NCI-H460 (cell line): ENCODE measurements around the gene NOVA2. TPM values are rescaled to one million over a fixed set of nuclear protein-coding genes. Genes with fewer than 3 reads are reported as not detected.

Experiments used
- DNase-seq: peaks from one replicate; pipeline ENCODE4 v3.0.0-alpha.2; 2016; ENCODE audit warnings: low read depth; ENCODE audit errors: extremely low read depth
- polyA plus RNA-seq: library from polyadenylated mRNA; depleted of rRNA; stranded (reverse); fragments of >200 nt; gene quantifications from 2 replicates; pipeline ENCODE4 v1.2.3, GENCODE V29; 2014; cell fraction: nucleus; rRNA removed
- total RNA-seq: library from RNA; depleted of rRNA; stranded (reverse); fragments of >200 nt; shearing (Covaris generic); gene quantifications from 2 replicates; pipeline ENCODE4 v1.2.3, GENCODE V29; 2014; rRNA removed

The NOVA2 gene
- total RNA-seq, result 0.06 TPM in 1 of 2 replicates, not detected in the other
- polyA plus RNA-seq, result not detected in 2 replicates

DNA sequence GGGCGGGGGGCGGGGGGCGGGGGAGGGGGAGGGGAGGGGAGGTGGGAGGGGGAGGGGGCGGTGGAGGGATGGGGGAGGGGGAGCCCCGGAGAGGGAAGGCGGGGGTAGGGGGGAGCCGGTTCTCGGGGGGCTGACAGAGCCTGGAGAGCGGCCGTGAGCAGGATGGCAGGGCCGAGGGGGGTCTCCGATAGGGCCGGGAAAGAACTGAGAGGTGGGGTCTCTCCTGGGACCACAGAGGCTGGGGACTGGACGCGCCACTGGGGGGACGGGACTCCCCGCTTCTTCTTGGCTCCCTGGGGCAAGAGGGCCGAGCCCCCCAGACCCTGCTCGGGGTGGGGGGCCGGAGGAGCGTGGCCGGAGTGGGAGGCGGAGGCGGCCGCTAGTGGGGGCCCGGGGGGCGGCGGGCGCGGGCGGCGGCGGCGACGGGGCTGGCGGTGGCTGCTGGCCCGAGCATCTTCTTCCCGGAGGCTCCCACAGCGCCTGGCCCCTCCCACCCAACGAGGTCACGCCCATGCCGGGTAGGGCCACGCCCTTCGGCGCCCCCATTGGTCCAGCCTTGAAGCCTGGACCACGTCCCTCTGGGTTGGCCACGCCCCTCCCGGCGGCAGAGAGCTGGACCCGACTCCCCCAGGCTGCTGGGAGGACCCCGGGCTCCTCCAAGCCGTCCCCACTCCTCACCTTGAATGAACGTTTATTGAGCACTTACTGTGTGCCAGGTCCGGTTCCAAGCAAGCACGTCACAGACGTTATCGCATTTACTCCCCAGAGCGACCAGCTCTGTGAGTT is at the start of gene NOVA2:
Gene NOVA2, minus strand, starts transcription at position 313 of the 786 bp plus-strand sequence. CDS start 514 bp downstream, outside the sequence.
- peak; percentile 56 for DNase-seq

DNA sequence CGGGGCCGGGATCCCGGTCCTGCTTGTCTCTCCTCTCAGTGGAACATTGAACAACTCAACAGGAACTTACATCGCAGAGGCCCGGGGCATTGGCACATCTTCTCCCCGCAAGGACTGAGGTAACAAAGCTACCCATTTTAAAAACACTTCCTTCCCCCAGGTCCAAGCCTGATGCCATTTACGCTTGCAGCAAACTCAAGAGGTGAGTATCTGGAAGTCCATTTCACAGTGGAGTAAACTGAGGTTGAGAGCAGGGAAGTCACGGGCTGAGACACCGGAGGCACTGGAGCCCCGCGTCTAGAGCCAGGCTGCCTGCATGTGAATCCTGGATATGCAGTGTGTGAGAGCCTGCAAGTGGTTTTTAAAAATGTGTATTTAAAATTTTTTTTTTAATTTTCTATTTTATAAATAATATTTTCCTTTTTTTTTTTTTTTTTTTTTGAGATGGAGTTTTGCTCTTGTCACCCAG is 49.7 kb upstream of the NOVA2 start:
- no peak for DNase-seq

- no peak for DNase-seq
These were observed 49.0 kb upstream of the NOVA2 start, which contains the start of gene PGLYRP1 for GRCh38 chr19:46022431-46023310. TSS of gene PGLYRP1 (minus strand) at chr19:46023053. CDS start at chr19:46023021, 32 bp downstream.

GRCh38 chr19:46022061-46022430 is 48.4 kb upstream of the NOVA2 start:
- DNase-seq, result no peak

DNA sequence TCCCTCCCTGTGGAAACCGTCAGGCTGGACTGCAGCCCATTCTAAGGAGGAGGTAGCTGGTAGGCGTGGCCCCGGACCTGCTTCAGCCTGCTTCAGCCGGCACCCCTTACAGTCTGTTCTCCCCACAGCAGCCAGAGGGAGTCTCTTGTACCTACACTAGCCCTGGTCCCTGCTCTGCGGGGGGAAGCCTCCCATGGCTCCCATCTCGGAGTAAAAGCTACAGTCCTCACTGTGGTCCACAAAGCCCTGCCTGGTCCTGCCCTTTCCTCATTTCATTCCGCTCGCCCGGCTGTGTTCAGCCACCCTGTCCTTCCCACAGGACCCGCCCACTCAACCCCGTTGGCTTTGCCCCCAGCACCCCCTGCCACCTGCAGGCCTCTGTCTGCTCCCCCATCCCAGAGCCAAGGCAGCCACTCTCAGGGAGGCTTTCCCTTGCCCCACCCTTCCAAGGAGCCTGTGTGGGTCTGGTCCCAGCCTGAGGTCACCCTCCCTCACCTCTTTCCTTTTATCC is 47.9 kb upstream of the NOVA2 start:
- DNase-seq, result no peak

- no peak for DNase-seq
These were observed 47.1 kb upstream of the NOVA2 start for GRCh38 chr19:46020819-46021125.

DNA sequence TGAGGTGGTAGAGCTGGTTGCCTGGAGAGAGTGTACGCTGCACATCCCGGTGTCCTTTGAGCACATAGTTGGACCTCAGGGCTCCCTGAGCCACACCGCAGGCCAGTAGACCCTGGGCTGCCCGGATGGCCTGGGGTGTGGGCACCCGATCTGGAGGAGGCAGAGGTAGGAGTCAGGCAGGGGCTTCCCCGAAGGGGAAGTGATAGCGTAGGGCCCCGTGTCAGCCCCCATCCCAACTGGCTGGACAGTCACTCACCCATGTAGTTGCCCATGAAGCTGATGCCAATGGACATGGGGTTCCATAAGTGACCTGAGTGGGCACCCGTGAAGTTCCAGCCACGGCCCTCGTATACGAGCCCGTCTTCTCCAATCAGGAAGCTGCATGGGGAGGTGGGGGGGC is 45.6 kb upstream of the NOVA2 start:
- no peak for DNase-seq

DNA sequence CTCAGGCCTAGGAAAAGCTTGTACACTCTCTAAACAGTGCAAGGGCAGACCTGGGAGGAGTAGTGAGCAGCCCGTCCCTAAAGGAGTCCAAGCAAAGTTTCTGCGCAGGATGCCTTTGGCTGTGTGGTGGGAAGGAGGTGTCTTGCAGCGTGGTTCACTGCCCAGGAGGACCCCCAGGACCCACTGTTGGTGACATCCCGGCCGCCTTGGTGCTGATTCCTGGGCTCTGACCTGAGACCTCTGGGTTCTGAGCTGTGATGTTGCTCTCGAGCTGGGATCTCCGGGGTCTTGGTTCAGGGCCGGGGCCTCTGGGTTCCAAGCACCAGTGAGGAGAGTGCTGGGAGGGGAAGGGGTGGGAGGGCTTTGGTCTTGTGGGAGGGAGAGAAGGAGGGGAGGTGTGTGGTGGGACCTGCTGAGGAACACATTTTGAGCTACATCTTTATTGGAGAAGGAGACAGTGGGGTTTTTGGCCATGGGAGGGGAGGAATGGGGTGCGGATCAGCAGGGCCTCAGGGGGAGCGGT is 45.1 kb upstream of the NOVA2 start:
- no peak for DNase-seq

DNA sequence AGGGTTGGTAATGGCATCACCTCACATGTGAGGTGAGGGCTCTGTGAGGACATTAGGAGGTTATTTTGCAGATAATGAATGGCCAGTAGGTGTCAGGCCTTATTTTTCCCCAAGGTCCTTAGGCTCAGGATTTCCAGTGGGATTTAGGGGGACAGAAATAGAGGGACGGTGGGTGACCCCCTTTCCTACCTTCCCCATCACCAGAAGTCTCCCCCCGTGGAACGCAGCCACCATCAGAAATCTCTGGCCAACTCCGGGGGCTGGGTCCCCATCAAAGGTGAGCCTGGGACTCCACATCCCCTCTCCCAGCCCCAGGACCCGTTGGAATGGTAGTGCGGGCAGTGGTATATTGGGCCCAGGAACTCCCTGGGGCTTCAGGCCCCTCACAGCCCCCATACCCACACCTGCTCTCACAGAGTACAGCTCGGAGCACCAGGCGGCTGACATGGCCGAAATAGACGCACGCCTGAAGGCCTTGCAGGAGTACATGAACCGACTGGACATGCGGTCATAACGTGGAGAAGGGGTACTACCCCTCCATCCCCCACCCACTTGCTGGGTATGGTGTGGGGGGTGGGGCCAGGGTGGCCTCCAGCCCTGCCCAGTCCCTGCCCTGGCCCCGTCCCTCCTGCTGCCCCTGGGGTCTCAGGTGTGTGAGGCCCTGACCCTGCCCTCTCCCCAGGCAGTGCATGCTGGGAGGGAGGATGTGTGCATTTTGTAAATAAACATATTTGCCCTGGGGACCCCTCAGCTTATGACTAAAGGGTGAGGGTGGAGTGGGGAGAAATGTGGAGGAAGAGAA is 44.4 kb upstream of the NOVA2 start:
- no peak for DNase-seq

DNA sequence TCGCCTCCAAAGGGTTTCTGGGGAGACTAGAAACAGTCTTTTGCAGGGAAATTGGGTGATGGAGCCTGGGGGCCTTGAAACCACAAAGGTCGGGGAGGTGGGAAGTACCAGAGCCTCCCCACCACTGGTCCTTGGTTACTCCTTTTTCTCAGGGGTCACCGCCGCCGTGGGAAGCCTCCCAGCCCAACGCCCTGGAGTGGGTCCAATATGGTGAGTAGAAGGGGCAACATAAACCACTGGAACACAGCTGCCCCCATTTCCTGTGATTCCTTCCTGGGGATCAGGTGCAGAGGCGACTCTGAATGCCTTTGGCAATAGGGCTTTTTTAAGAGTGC is 43.4 kb upstream of the NOVA2 start:
- no peak for DNase-seq

- peak; percentile 69 for DNase-seq
These were observed 42.9 kb upstream of the NOVA2 start for GRCh38 chr19:46016426-46017094.

- DNase-seq, result no peak
These were observed 42.2 kb upstream of the NOVA2 start for GRCh38 chr19:46015687-46016425.

- DNase-seq, result peak; percentile 64
These were observed 41.4 kb upstream of the NOVA2 start for GRCh38 chr19:46014941-46015686.

DNA sequence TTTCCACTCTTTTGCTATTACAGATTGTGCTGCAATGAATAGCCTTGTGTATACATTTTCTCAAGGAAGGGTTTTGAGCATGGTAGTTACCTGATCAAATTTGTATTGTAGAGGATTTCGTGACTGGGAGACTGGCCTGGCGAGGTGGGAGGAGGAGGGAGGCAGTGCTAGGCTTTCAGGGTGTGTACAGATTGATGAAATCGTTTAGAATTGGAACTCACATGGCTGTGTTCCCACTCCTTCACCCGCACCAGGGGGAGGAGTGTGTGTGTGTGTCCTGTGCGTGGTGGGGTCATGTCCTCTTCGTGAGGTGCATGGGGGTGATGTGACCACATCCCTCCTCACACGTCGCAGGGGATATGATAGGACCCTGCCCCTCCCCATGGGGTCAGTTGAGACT is 40.9 kb upstream of the NOVA2 start:
- DNase-seq, result no peak

- DNase-seq, result peak; percentile 55
These were observed 36.2 kb upstream of the NOVA2 start for GRCh38 chr19:46009530-46010510.

- no peak for DNase-seq
These were observed 32.7 kb upstream of the NOVA2 start for GRCh38 chr19:46006411-46006810.

- DNase-seq, result no peak
These were observed 29.1 kb upstream of the NOVA2 start for GRCh38 chr19:46002678-46003275.
